Measurements from ENCODE around the gene CDADC1. TPM values are rescaled to one million over a fixed set of nuclear protein-coding genes. Genes with fewer than 3 reads are reported as not detected.

CDADC1 gene
- total RNA-seq, 1 donor from 2014 or later, result 7.2 TPM

GRCh38 chr13:49208619-49209018, 39.1 kb upstream of the CDADC1 start:
- no peaks in the 10 kb centered on the region for H3K79me2 ChIP-seq (ENCODE audit: insufficient read depth, low read length)
- Mint-ChIP-seq H3K27me3 (ENCODE audit: low read depth, unreplicated experiment) (no peaks in the 10 kb centered on the region), H3K27ac (ENCODE audit: unreplicated experiment) (no peak overlapping the region), H3K36me3 (ENCODE audit: low read depth, unreplicated experiment) (peaks cover 15% of the 10 kb centered on the region), H3K4me3 (ENCODE audit: unreplicated experiment) (no peak overlapping the region), H3K4me1 (ENCODE audit: low read depth, unreplicated experiment) (no peaks in the 10 kb centered on the region), H3K9me3 (ENCODE audit: unreplicated experiment) (no peaks in the 10 kb centered on the region)
- no peaks in the 10 kb centered on the region for H3K4me1 ChIP-seq (ENCODE audit: insufficient read depth, low read length)
- no peak overlapping the region for H3K9ac ChIP-seq (ENCODE audit: low read length)
- H3K9me3 ChIP-seq (ENCODE audit: insufficient read depth, low read depth, low read length), result no peaks in the 10 kb centered on the region
- H2AFZ ChIP-seq (ENCODE audit: low read depth, low read length), result no peak overlapping the region
- no peak for DNase-seq (ENCODE audit: low read depth)
- no peaks in the 10 kb centered on the region for H3K27me3 ChIP-seq (ENCODE audit: insufficient read depth, low read length)
- peaks cover 37% of the 10 kb centered on the region for H3K36me3 ChIP-seq (ENCODE audit: insufficient read depth, low read length)
- TF ChIP-seq CTCF (IDR thresholded peaks at IDR 0.05; ENCODE audit: insufficient read depth, low read depth, low read length) (no peak), EZH2 (IDR thresholded peaks at IDR 0.05; ENCODE audit: insufficient read depth, low read length) (no peak)
- no peaks in the 10 kb centered on the region for H4K20me1 ChIP-seq (ENCODE audit: insufficient read depth, low read length)
- H3K27ac ChIP-seq (ENCODE audit: low read depth, low read length), result no peak overlapping the region
- H3K4me2 ChIP-seq (ENCODE audit: low read length), result no peak overlapping the region
- no peak for FAIRE-seq
- H3K4me3 ChIP-seq (ENCODE audit: insufficient read depth, low read depth, low read length), result no peak overlapping the region

- no peak for DNase-seq (ENCODE audit: low read depth)
- FAIRE-seq, result no peak
- H3K9me3 ChIP-seq (ENCODE audit: insufficient read depth, low read depth, low read length), result no peaks in the 10 kb centered on the region
- peaks cover 28% of the 10 kb centered on the region for H3K36me3 ChIP-seq (ENCODE audit: insufficient read depth, low read length)
- H3K9me3 Mint-ChIP-seq (ENCODE audit: unreplicated experiment), result no peaks in the 10 kb centered on the region
- H3K79me2 ChIP-seq (ENCODE audit: insufficient read depth, low read length), result no peaks in the 10 kb centered on the region
- H3K36me3 Mint-ChIP-seq (ENCODE audit: low read depth, unreplicated experiment), result peaks cover 14% of the 10 kb centered on the region
- H3K27ac ChIP-seq (ENCODE audit: low read depth, low read length), result no peak overlapping the region
- H3K27me3 Mint-ChIP-seq (ENCODE audit: low read depth, unreplicated experiment), result no peaks in the 10 kb centered on the region
- H3K4me1 Mint-ChIP-seq (ENCODE audit: low read depth, unreplicated experiment), result peaks cover 10% of the 10 kb centered on the region
- TF ChIP-seq EZH2 (IDR thresholded peaks at IDR 0.05; ENCODE audit: insufficient read depth, low read length) (no peak), CTCF (IDR thresholded peaks at IDR 0.05; ENCODE audit: insufficient read depth, low read depth, low read length) (no peak)
- H3K27me3 ChIP-seq (ENCODE audit: insufficient read depth, low read length), result no peaks in the 10 kb centered on the region
- no peaks in the 10 kb centered on the region for H4K20me1 ChIP-seq (ENCODE audit: insufficient read depth, low read length)
- H3K4me3 ChIP-seq (ENCODE audit: insufficient read depth, low read depth, low read length), result no peak overlapping the region
- no peak overlapping the region for H3K4me3 Mint-ChIP-seq (ENCODE audit: unreplicated experiment)
- no peaks in the 10 kb centered on the region for H3K4me1 ChIP-seq (ENCODE audit: insufficient read depth, low read length)
- H3K4me2 ChIP-seq (ENCODE audit: low read length), result no peak overlapping the region
- no peak overlapping the region for H3K27ac Mint-ChIP-seq (ENCODE audit: unreplicated experiment)
- H2AFZ ChIP-seq (ENCODE audit: low read depth, low read length), result no peak overlapping the region
- H3K9ac ChIP-seq (ENCODE audit: low read length), result no peak overlapping the region
Measured at GRCh38 chr13:49210114-49210513, 37.6 kb upstream of the CDADC1 start.

DNA sequence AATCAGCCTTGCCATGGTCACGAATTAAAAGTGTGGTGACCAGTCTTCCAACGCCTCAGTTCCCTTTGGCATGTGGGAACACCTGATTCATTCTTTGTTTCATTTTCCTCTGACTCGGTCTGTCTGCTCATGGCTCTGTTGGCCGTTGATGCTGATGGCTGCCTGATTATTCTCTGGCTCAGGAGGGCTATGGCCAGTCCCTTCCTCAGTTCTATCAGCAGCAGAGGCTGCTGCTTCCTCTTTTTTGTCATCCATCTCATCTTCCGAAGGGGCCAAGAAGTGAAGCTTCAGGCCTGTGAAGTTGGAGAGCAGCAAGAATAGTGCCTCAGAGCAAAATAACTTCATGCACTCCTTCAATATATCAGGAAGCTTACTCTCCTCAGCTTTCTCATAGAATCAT, 37.1 kb upstream of the CDADC1 start:
- Mint-ChIP-seq H3K4me3 (ENCODE audit: unreplicated experiment) (no peak overlapping the region), H3K27me3 (ENCODE audit: low read depth, unreplicated experiment) (no peaks in the 10 kb centered on the region), H3K27ac (ENCODE audit: unreplicated experiment) (no peak overlapping the region), H3K9me3 (ENCODE audit: unreplicated experiment) (no peaks in the 10 kb centered on the region), H3K36me3 (ENCODE audit: low read depth, unreplicated experiment) (peaks cover 14% of the 10 kb centered on the region), H3K4me1 (ENCODE audit: low read depth, unreplicated experiment) (peaks cover 11% of the 10 kb centered on the region)
- H3K79me2 ChIP-seq (ENCODE audit: insufficient read depth, low read length), result no peaks in the 10 kb centered on the region
- H3K4me3 ChIP-seq (ENCODE audit: insufficient read depth, low read depth, low read length), result no peak overlapping the region
- no peak for TF ChIP-seq EZH2 (IDR thresholded peaks at IDR 0.05; ENCODE audit: insufficient read depth, low read length)
- no peak for TF ChIP-seq CTCF (IDR thresholded peaks at IDR 0.05; ENCODE audit: insufficient read depth, low read depth, low read length)
- DNase-seq (ENCODE audit: low read depth), result no peak
- no peaks in the 10 kb centered on the region for H4K20me1 ChIP-seq (ENCODE audit: insufficient read depth, low read length)
- no peak overlapping the region for H3K4me2 ChIP-seq (ENCODE audit: low read length)
- H3K9me3 ChIP-seq (ENCODE audit: insufficient read depth, low read depth, low read length), result no peaks in the 10 kb centered on the region
- no peaks in the 10 kb centered on the region for H3K27me3 ChIP-seq (ENCODE audit: insufficient read depth, low read length)
- H3K36me3 ChIP-seq (ENCODE audit: insufficient read depth, low read length), result peaks cover 28% of the 10 kb centered on the region
- H3K4me1 ChIP-seq (ENCODE audit: insufficient read depth, low read length), result no peaks in the 10 kb centered on the region
- no peak overlapping the region for H2AFZ ChIP-seq (ENCODE audit: low read depth, low read length)
- no peak overlapping the region for H3K27ac ChIP-seq (ENCODE audit: low read depth, low read length)
- H3K9ac ChIP-seq (ENCODE audit: low read length), result no peak overlapping the region
- no peak for FAIRE-seq
